AML-193 (cell line): Measurements from ENCODE around the gene SRPX.

ENCODE experiments used
- DNase-seq, 2 experiments: peaks; one replicate each; lab custom pipeline; 2025; lab: John Stamatoyannopoulos, UW

The SRPX gene

GRCh38 chrX:38220415-38221390 lies at the start of gene SRPX:
Gene SRPX, minus strand, starts transcription at chrX:38220871. Its CDS starts 79 bp downstream, at chrX:38220792.
- no peak for DNase-seq

- DNase-seq = no peak
Measured at GRCh38 chrX:38268011-38268410, 47.3 kb upstream of the SRPX start.

- DNase-seq = no peak
Measured at GRCh38 chrX:38262715-38263620, 42.3 kb upstream of the SRPX start.

GRCh38 chrX:38260231-38260630 lies 39.6 kb upstream of the SRPX start:
- DNase-seq = peak; percentile 8 to 26

- DNase-seq = no peak
Measured at GRCh38 chrX:38256019-38256418, 35.3 kb upstream of the SRPX start.

- DNase-seq = no peak
Measured at GRCh38 chrX:38249965-38250364, 29.3 kb upstream of the SRPX start.

GRCh38 chrX:38247051-38247450 lies 26.4 kb upstream of the SRPX start:
- DNase-seq = no peak

GRCh38 chrX:38240541-38240940 lies 19.9 kb upstream of the SRPX start:
- DNase-seq = no peak

- no peak for DNase-seq
Measured at GRCh38 chrX:38236901-38237615, 16.4 kb upstream of the SRPX start.

GRCh38 chrX:38233891-38234667 lies 13.4 kb upstream of the SRPX start:
- no peak for DNase-seq

GRCh38 chrX:38232079-38232686 lies 11.5 kb upstream of the SRPX start:
- DNase-seq = no peak

GRCh38 chrX:38225093-38225492 lies 4.4 kb upstream of the SRPX start:
- DNase-seq = no peak

GRCh38 chrX:38224160-38224559 lies 3.5 kb upstream of the SRPX start:
- DNase-seq = no peak

- no peak for DNase-seq
Measured at GRCh38 chrX:38221391-38221929, 789 bp upstream of the SRPX start.

- no peak for DNase-seq
Measured at GRCh38 chrX:38220024-38220414, 652 bp downstream of the SRPX start.

GRCh38 chrX:38216642-38217041 lies 4.0 kb downstream of the SRPX start:
- no peak for DNase-seq

- DNase-seq = no peak
Measured at GRCh38 chrX:38214551-38215531, 5.8 kb downstream of the SRPX start.

- DNase-seq = no peak
Measured at GRCh38 chrX:38214044-38214443, 6.6 kb downstream of the SRPX start.
